Stromal cell of bone marrow (primary cell): Measurements from ENCODE around the gene XYLB.
"Not testable (repeated sequence)": the region's sequence is repeated elsewhere in the genome, so short reads cannot be mapped to it uniquely, and the experiment has no call there.

Experiments used
- DNase-seq: peaks from one replicate; pipeline ENCODE4 v3.0.0-alpha.2; 2012; ENCODE audit warnings: low read depth

XYLB gene

DNA sequence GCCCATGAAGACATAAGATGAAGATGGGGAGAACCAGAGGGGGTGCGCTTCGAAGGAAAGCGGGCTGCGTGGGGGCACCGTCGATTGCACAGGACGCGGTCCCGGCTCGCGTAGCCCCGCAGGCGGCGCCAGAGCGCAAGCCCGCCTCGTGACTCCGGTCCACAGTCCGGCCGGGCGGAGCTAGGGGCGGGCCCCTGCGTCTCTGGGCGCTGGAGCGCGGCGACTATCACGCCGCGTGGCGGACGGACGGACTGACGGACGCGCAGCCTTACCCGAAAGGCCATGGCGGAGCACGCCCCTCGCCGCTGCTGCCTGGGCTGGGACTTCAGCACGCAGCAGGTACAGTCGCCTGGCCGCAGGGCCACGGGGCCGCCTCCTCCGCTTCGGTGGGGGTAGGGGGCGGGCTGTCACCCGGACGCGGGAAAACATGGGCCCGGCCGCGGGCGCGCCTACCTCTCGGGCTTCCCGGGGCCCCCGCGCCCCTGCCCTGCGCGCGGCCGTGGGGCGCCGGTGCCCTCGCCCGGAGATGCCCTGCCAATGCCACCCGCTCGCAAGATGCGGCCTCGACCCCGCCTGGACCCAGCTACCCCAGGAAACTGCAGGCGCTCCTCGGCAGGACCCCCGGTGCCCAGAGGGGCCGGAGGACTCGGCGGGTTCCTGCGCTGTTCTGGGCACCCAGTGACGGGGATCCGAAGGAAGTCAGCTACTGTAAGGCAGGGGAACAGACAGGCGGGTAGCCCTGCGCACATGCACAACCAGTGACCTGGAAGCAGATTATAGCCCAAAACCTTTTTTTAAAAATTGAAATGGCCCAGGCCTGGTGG, at the start of gene XYLB:
Gene XYLB, plus strand, starts transcription at position 199 of the 824 bp plus-strand sequence. Its CDS starts 84 bp downstream, at position 283.
- peak; percentile 62 for DNase-seq

- DNase-seq, result not testable (repeated sequence)
These were observed 49.5 kb upstream of the XYLB start for GRCh38 chr3:38297053-38297452.

DNA sequence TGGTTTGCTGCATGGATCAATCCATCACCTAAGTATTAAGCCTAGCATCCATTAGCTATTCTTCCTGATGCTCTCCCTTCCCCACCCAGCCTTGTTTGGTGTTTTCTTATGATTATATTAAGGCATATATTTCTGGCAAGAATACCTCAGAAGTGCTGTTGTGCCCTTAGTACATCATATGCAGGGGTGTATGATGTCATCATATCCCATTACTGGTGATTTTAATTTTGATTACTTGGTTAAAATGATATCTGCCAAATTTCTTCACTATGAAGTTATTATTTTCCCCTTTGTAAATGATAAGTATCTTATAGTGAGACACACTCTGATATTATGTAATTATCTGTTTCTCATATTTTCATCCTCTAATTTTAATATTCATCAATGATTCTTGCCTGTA, 49.0 kb upstream of the XYLB start:
- DNase-seq, result no peak

DNA sequence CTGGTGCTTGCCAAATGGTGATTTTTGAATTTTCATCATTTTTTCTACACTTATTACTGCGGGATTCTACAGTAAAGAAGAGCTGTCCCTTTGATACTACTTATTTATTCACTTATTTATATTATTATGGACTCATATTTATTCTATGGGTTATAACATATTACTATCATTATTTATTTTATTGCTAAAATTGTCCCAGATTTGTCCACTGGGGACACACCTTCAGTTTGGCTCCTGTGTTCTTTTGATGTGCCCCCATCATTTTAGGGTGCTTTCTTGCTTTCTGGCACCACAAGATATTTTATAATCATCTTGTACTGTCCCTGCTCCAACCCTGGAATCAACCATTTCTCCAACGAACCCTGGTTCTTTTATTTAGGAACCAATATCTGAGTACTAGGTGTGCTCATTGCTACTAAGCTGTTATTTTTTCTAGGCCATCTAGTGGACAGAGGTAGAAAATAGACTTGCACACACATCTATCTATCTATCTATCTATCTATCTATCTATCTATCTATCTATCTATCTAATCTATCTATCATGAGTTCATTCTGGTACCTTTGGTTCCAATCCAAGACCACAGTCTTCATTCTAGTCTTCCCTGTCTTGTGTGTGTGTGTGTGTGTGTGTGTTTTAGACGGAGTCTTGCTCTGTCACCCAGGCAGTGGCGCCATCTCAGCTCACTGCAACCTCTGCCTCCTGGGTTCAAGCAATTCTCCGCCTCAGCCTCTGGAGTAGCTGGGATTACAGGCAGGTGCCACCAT, 48.5 kb upstream of the XYLB start:
- DNase-seq, result peak; percentile 9

DNA sequence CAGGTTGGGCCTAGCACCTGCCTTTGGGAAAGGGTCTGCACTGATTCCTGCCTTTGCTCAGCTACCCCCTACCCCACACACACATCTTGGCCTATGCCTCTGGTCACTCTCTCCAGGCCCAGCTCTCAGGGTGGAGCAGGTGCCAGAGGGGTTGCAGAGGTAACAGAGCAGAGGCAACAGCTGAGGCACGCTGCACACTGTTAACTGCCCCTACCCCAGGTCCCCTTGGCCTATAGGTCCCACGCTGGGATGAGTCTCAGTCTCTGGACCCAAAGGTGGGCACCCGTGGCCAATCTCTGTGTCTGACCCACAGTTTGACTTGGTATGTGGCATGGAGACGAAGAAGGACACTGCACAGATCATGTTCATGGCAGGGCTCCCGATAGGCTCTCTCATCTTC, 39.6 kb upstream of the XYLB start:
- no peak for DNase-seq

- DNase-seq, result no peak
These were observed 39.0 kb upstream of the XYLB start for GRCh38 chr3:38307599-38307998.

- no peak for DNase-seq
These were observed 38.1 kb upstream of the XYLB start for GRCh38 chr3:38308456-38308855.

DNA sequence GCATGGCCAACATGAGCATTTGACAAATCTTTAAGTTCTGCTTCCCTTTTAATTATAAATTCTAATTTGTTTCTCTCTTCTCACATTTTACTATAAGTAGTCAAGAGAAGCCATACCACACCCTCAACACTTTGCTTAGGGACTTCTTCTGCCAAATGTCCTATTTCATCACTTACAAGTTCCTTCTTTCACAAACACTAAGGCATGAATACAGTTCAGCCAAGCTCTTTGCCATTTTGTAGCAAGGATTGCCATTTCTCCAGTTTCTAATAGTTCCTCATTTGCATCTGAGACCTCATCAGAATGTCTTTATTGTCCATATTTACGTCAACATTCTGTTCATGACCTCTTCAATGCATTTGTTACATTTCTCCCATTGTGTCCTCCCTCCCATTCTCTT, 35.1 kb upstream of the XYLB start:
- no peak for DNase-seq

DNA sequence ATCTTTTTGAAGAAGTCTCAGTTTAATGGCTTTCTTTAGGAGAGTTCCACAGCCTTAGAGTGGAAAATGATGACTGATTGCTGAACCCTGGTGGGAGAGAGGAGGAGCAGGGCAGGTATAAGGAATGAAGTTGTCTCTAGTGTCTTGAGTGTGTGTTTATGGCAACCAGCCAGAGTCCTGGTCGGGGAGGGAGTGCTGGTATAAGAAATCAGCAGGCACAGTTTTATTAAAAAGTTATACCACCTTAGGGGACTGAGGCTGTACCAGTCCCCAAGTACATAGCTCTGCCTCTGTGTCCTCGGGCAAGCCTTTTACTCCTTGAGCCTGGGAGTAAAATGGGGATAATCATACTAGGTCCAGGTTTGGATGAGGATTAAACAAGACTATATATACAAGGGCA, 34.6 kb upstream of the XYLB start:
- no peak for DNase-seq

DNA sequence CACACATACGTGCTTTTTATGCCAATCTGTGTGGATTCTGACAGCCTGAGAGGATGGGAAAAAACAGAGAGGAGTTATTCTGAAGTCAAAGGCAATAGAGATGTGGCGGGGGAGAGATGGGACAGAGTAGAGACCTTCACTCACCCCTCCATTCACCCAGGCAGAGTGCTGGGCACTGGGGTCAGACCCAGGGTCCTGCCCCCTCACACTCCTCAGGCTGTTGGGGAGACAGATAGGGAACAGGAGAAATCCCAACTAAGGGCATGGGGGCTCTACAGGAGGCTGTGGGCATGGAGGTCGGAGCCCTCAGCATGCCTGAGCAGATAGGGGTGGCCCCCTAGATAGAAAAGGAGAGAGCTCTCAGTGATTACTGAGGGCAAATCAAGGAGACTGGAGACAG, 34.2 kb upstream of the XYLB start:
- no peak for DNase-seq

DNA sequence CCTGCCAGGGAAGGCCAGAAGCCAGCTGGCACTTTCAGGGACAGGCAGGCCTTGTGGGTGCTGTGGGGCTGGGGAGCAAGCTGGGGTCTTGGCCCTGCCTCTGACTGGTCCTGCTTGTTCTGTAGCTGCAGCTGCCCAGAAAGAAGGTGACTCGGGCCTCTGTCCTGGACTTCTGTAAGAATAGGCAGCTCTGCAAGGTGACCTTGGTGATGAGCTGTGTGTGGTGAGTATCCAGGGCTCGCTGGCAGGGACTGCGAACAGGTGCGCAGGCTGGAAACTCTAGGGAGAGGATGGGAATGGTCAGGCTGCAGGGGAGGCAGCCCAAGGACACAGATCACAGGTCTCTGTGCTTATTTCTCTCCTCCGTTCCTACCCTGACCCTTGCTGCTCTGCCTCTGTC, 33.3 kb upstream of the XYLB start:
- no peak for DNase-seq

DNA sequence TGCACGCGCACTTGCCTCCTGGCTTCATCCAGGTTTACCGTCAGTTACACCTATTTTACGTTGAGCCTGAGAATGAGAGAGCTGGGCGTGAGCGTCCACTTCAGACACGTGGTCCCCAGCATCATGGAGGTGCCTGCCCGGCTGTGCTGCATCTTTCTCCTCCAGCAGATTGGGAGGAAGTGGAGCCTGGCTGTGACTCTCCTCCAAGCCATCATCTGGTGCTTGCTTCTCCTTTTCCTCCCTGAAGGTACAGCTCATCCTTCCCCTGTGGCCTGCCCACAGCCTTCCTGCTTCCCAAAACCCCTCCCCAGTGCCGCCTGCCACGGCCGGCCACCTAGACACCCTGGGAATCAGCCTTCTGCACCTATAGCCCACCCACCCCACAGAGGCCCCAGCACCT, 32.9 kb upstream of the XYLB start:
- no peak for DNase-seq

DNA sequence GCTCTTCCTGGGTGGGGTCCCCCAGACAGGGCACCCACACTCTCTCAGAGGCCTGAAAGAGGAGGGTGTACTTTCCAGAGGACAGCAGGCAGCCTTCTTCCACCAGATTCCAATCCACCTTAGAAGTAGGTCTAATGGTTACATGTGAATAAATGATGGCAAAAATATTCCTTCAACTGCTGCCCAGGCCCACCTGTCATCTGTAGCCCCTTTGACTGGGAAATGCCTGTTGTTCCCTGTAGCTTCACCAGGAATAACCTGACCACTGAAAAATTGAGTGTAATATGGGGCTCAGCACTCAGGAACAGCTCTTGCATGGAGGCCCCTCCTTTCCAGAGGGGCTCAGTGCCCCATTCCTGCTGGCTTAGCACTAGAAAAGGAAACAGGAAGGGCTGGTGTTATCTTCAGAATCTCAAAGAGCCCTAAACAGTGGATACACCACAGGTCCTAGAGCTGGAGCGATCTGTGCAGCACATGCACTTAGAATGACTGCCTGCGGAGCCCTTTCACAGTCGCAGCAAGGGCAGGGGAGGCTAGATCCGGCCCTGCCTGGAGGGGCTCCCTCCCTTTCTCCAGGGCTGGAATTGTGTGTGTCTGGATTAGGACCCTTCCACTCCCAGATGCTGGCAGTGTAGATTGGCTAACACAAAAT, 32.3 kb upstream of the XYLB start:
- no peak for DNase-seq

DNA sequence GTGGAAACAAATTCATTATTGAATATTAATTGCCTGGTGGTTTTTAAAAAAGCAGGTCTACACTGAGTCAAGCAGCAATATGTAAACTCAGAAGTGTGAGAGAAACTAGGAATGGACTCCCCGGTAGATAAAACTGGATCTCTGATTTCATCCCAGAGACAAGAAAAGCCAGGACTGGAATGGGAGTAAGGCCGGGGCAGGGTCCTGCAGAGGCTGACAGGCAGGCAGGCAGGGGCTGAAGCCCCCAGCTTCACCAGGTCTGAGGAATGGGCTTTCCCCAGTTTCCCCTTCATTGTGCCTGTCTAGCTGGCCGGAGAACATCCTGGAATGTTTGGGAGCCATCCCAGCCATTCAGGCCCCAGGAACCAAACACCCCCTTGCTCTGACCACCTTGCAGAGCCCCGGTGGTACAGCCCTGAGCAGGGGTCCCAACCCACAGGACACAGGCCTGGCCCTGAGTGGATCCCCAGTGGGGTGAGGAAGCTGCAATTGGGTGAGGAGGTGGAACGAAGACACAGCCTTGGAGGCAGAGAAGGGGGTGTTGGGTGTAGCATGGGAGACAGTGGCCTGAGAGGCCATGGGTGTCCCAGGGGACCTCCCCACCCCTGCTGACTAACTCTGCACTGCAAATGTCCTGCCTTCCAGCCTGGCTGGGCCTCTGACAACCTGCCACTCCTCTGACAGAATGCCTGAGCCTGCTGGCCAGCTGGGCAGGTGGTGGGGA, 31.7 kb upstream of the XYLB start:
- DNase-seq, result no peak

GRCh38 chr3:38315488-38316230, 30.9 kb upstream of the XYLB start:
- no peak for DNase-seq

DNA sequence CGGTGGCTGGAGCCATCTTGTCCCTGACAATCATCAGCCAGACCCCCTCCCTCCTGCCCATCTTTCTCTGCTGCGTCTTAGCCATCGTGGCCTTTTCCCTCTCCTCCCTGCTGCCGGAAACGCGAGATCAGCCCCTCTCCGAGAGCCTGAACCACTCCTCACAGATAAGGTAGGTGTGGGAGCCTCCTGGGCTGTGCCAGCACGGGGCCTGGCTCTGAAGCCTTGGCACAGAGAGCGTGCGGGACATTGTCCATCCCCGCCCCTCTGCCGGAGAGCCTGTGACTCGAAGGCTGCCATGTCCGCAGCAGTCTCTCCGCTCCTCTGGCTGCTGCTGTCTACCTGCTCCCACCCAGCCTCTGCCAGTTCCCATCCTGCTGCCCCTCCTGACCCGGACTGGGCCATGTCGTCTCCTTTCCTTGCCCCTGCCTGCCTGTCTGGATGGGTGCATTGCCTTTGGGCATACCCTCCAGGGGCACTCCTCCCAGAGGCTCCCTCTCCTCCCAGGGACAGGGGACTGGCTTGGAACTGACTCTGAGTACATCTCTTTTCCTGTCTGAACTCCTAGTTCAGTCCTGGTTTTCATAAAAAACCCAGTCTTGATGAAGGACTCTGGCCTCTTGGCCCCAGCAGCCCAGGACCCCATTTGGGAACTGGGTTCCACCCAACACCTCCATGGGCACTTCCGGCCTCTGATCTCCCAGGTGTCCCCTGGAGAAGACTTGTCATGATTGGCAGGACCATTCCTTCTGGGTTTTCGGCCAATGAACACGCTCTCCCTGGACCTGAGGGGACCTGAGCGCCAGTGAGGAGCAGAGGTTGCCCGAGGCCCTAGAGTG, 30.0 kb upstream of the XYLB start:
- DNase-seq, result no peak

DNA sequence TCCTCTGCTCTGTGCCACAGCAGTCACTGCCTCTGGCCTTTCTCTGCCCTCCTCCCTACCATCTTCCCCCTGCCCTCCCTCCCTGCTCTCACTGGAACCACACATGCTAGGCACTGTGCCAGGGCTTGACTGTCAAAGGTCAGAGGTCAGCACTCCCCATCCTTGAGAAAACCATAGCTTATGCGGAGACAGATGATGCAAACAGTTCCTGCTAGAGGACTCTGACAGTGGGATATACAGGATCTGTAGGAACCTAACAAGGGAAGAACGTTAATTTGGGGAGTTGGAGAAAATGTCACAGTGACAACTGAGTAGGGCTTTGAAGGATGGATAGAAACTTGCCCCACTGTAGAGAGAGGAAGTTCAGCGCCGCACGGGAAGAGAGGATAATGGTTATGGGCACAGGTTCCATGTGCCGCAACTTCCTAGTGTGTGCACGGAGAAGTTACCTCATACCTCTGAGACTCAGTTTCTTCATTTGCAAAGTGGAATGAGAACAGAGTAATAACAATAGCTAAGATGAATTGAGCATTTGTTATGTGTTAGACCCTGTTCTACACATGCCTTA, 29.3 kb upstream of the XYLB start:
- DNase-seq, result no peak

DNA sequence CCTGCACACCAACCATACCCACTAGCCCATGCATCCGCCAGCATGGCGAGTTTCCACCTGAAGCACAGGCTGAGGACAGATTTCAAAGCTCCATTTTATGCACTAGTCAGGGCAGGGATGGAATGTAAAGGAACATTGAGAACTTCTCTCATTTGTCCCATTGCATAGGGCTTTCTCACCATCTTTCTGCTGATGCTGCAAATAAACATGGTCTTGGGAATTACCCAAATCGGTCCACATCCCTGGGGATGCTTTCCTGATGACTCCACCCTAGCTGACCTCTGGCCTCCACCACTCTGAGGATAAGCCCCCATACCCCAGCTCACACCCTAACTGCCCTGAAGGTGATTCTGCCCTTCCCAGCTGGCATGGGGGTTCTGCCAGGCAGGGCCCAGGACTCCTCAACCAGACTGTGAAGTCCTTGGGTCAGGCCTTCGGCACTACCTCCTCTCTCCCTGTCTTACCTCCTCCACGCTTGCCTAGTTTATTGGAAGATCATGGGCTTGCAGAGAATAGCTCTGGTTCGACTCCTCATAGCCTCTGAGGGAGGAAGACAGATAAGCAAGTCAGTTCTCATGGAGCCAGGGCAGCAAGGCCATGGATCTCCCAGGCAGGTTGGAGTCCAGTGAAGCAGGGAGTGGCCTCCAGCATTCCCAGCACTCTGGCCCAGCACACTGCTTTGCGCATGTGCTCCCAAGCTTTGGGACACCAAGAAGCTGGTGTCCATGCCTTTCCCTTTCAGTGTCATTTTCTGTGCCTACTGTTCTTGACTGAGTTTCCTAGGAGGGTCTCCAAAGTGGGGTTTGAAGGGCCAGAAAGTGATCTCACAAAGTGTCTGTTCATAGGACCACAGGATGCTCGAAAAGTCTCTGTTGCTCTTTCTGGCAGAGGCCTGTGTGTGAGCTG, 27.6 kb upstream of the XYLB start:
- DNase-seq, result no peak

DNA sequence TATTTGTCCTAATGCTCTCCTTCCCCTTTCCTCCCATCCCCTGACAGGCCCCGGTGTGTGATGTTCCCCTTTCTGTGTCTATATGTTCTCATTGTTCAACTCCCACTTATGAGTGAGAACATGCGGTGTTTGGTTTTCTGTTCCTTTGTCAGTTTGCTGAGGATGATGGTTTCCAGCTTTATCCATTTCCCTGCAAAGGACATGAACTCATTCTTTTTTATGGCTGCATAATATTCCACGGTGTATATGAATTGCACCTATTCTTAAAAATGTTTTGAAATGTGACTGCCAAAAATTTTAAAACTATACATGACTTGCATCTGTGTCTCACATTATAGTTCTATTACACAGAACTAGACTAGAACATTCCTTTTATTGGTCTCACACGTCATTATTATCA, 25.9 kb upstream of the XYLB start:
- not testable (repeated sequence) for DNase-seq
